ENCODE measurements around the gene EVI5L. TPM values are rescaled to one million over a fixed set of nuclear protein-coding genes. Genes with fewer than 3 reads are reported as not detected.

Gene EVI5L
- total and polyA plus RNA-seq, 2 of the 8 experiments (the other 6 are each of a cell fraction or from before 2014, with no cell fraction given) = 7.2 to 11.0 TPM

DNA sequence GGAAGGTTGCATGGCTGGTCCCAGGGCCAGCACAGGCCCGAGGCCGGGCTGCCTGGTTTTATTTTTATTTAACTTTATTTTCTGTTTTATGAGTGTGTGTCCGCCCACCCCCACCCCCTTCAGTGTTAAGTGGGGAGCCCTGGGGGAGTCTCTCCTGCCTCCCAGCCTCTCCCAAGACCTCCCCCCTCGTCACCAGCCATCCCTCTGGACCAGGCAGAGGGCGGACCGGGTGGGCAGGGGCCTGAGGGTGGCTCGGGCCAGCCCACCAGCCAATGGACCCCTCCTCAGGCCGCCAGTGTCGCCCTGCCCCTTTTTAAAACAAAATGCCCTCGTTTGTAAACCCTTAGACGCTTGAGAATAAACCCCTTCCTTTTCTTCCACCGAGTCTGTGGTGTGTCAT lies 84.1 kb downstream of the EVI5L start (continued):
- TF ChIP-seq, protein P1, sequence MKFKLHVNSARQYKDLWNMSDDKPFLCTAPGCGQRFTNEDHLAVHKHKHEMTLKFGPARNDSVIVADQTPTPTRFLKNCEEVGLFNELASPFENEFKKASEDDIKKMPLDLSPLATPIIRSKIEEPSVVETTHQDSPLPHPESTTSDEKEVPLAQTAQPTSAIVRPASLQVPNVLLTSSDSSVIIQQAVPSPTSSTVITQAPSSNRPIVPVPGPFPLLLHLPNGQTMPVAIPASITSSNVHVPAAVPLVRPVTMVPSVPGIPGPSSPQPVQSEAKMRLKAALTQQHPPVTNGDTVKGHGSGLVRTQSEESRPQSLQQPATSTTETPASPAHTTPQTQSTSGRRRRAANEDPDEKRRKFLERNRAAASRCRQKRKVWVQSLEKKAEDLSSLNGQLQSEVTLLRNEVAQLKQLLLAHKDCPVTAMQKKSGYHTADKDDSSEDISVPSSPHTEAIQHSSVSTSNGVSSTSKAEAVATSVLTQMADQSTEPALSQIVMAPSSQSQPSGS (IDR thresholded peaks at IDR 0.05; ENCODE audit: low read length) = no peak
- no peak for TF ChIP-seq PHF8 (conservative IDR thresholded peaks at IDR 0.05; ENCODE audit: low read depth, low read length)
- TF ChIP-seq GTF2F1 (IDR thresholded peaks at IDR 0.05; ENCODE audit: borderline replicate concordance, low read depth, low read length) = no peak
- TF ChIP-seq, protein P2, sequence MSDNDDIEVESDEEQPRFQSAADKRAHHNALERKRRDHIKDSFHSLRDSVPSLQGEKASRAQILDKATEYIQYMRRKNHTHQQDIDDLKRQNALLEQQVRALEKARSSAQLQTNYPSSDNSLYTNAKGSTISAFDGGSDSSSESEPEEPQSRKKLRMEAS (IDR thresholded peaks at IDR 0.05) = no peak
- TF ChIP-seq CHD1 (IDR thresholded peaks at IDR 0.05; ENCODE audit: low read depth, low read length) = no peak

Other genes with a start within 250 kb of the EVI5L start
- gene CAMSAP3, start 234.4 kb upstream of the EVI5L start, total RNA-seq (2021; fragmentation: NEBNext Ultra II Directional; extraction: Animal tissue kit (Norgen Biotek cat#: 25700)) = 30.4 and 32.5 TPM in 2 replicates
- gene CAMSAP3, start 234.4 kb upstream of the EVI5L start, polyA plus RNA-seq (2011; rRNA removed) = 11.4 and 19.6 TPM in 2 replicates
- 49.4 and 51.4 TPM in 2 replicates for gene XAB2, start 200.7 kb upstream of the EVI5L start, total RNA-seq (2021; fragmentation: NEBNext Ultra II Directional; extraction: Animal tissue kit (Norgen Biotek cat#: 25700))
- gene XAB2, start 200.7 kb upstream of the EVI5L start, polyA plus RNA-seq (2011; rRNA removed) = 48.2 and 74.4 TPM in 2 replicates
- gene PET100, start 200.4 kb upstream of the EVI5L start, total RNA-seq (2021; fragmentation: NEBNext Ultra II Directional; extraction: Animal tissue kit (Norgen Biotek cat#: 25700)) = 105 and 127 TPM in 2 replicates
- gene PET100, start 200.4 kb upstream of the EVI5L start, polyA plus RNA-seq (2011; rRNA removed) = 36.1 and 80.8 TPM in 2 replicates
- gene PCP2, start 196.5 kb upstream of the EVI5L start, total RNA-seq (2021; fragmentation: NEBNext Ultra II Directional; extraction: Animal tissue kit (Norgen Biotek cat#: 25700)) = not detected in 2 replicates
- 0.49 TPM in 1 of 2 replicates, not detected in the other for gene PCP2, start 196.5 kb upstream of the EVI5L start, polyA plus RNA-seq (2011; rRNA removed)
- gene STXBP2, start 193.1 kb upstream of the EVI5L start, total RNA-seq (2021; fragmentation: NEBNext Ultra II Directional; extraction: Animal tissue kit (Norgen Biotek cat#: 25700)) = 51.5 and 52.9 TPM in 2 replicates
- 53.8 and 82.7 TPM in 2 replicates for gene STXBP2, start 193.1 kb upstream of the EVI5L start, polyA plus RNA-seq (2011; rRNA removed)
- not detected in 2 replicates for gene RETN, start 161.2 kb upstream of the EVI5L start, total RNA-seq (2021; fragmentation: NEBNext Ultra II Directional; extraction: Animal tissue kit (Norgen Biotek cat#: 25700))
- gene RETN, start 161.2 kb upstream of the EVI5L start, polyA plus RNA-seq (2011; rRNA removed) = not detected in 2 replicates
- not detected in 2 replicates for gene MCEMP1, start 153.1 kb upstream of the EVI5L start, total RNA-seq (2021; fragmentation: NEBNext Ultra II Directional; extraction: Animal tissue kit (Norgen Biotek cat#: 25700))
- gene MCEMP1, start 153.1 kb upstream of the EVI5L start, polyA plus RNA-seq (2011; rRNA removed) = 0.13 TPM in 1 of 2 replicates, not detected in the other
- gene TRAPPC5, start 149.4 kb upstream of the EVI5L start, total RNA-seq (2021; fragmentation: NEBNext Ultra II Directional; extraction: Animal tissue kit (Norgen Biotek cat#: 25700)) = 99.7 and 109 TPM in 2 replicates
- gene TRAPPC5, start 149.4 kb upstream of the EVI5L start, polyA plus RNA-seq (2011; rRNA removed) = 120 TPM in 2 replicates
- 0.29 TPM in 1 of 2 replicates, not detected in the other for gene FCER2, start 128.1 kb upstream of the EVI5L start, total RNA-seq (2021; fragmentation: NEBNext Ultra II Directional; extraction: Animal tissue kit (Norgen Biotek cat#: 25700))
- gene FCER2, start 128.1 kb upstream of the EVI5L start, polyA plus RNA-seq (2011; rRNA removed) = 0.67 TPM in 2 replicates
- gene CLEC4G, start 98.1 kb upstream of the EVI5L start, total RNA-seq (2021; fragmentation: NEBNext Ultra II Directional; extraction: Animal tissue kit (Norgen Biotek cat#: 25700)) = 0.35 and 1.0 TPM in 2 replicates
- 2.9 and 3.2 TPM in 2 replicates for gene CLEC4G, start 98.1 kb upstream of the EVI5L start, polyA plus RNA-seq (2011; rRNA removed)
- 0.22 TPM in 1 of 2 replicates, not detected in the other for gene CD209, start 82.7 kb upstream of the EVI5L start, total RNA-seq (2021; fragmentation: NEBNext Ultra II Directional; extraction: Animal tissue kit (Norgen Biotek cat#: 25700))
- 0.03 and 0.05 TPM in 2 replicates for gene CD209, start 82.7 kb upstream of the EVI5L start, polyA plus RNA-seq (2011; rRNA removed)
- gene CLEC4M, start 67.0 kb upstream of the EVI5L start, total RNA-seq (2021; fragmentation: NEBNext Ultra II Directional; extraction: Animal tissue kit (Norgen Biotek cat#: 25700)) = not detected in 2 replicates
- not detected in 2 replicates for gene CLEC4M, start 67.0 kb upstream of the EVI5L start, polyA plus RNA-seq (2011; rRNA removed)
- gene PRR36, start 44.2 kb downstream of the EVI5L start, total RNA-seq (2021; fragmentation: NEBNext Ultra II Directional; extraction: Animal tissue kit (Norgen Biotek cat#: 25700)) = 23.9 and 25.3 TPM in 2 replicates
- gene PRR36, start 44.2 kb downstream of the EVI5L start, polyA plus RNA-seq (2011; rRNA removed) = 1.6 and 3.4 TPM in 2 replicates
- gene LRRC8E, start 58.3 kb downstream of the EVI5L start, total RNA-seq (2021; fragmentation: NEBNext Ultra II Directional; extraction: Animal tissue kit (Norgen Biotek cat#: 25700)) = 2.9 and 3.4 TPM in 2 replicates
- 2.7 and 2.8 TPM in 2 replicates for gene LRRC8E, start 58.3 kb downstream of the EVI5L start, polyA plus RNA-seq (2011; rRNA removed)
- 38.3 and 41.5 TPM in 2 replicates for gene MAP2K7, start 73.7 kb downstream of the EVI5L start, total RNA-seq (2021; fragmentation: NEBNext Ultra II Directional; extraction: Animal tissue kit (Norgen Biotek cat#: 25700))
- 8.9 and 16.6 TPM in 2 replicates for gene MAP2K7, start 73.7 kb downstream of the EVI5L start, polyA plus RNA-seq (2011; rRNA removed)
- gene TGFBR3L, start 84.6 kb downstream of the EVI5L start, total RNA-seq (2021; fragmentation: NEBNext Ultra II Directional; extraction: Animal tissue kit (Norgen Biotek cat#: 25700)) = 3.7 and 4.3 TPM in 2 replicates
- 3.1 and 8.9 TPM in 2 replicates for gene TGFBR3L, start 84.6 kb downstream of the EVI5L start, polyA plus RNA-seq (2011; rRNA removed)
- 20.3 and 22.9 TPM in 2 replicates for gene SNAPC2, start 90.1 kb downstream of the EVI5L start, total RNA-seq (2021; fragmentation: NEBNext Ultra II Directional; extraction: Animal tissue kit (Norgen Biotek cat#: 25700))
- gene SNAPC2, start 90.1 kb downstream of the EVI5L start, polyA plus RNA-seq (2011; rRNA removed) = 18.2 and 29.0 TPM in 2 replicates
- gene CTXN1, start 95.9 kb downstream of the EVI5L start, total RNA-seq (2021; fragmentation: NEBNext Ultra II Directional; extraction: Animal tissue kit (Norgen Biotek cat#: 25700)) = 58.0 and 64.5 TPM in 2 replicates
- gene CTXN1, start 95.9 kb downstream of the EVI5L start, polyA plus RNA-seq (2011; rRNA removed) = 16.4 and 39.1 TPM in 2 replicates
- gene TIMM44, start 113.4 kb downstream of the EVI5L start, total RNA-seq (2021; fragmentation: NEBNext Ultra II Directional; extraction: Animal tissue kit (Norgen Biotek cat#: 25700)) = 123 and 131 TPM in 2 replicates
- 150 and 182 TPM in 2 replicates for gene TIMM44, start 113.4 kb downstream of the EVI5L start, polyA plus RNA-seq (2011; rRNA removed)
- 163 and 167 TPM in 2 replicates for gene ELAVL1, start 175.4 kb downstream of the EVI5L start, total RNA-seq (2021; fragmentation: NEBNext Ultra II Directional; extraction: Animal tissue kit (Norgen Biotek cat#: 25700))
- 56.7 and 65.2 TPM in 2 replicates for gene ELAVL1, start 175.4 kb downstream of the EVI5L start, polyA plus RNA-seq (2011; rRNA removed)
- gene CCL25, start 222.5 kb downstream of the EVI5L start, total RNA-seq (2021; fragmentation: NEBNext Ultra II Directional; extraction: Animal tissue kit (Norgen Biotek cat#: 25700)) = not detected in 2 replicates
- 0.46 and 0.59 TPM in 2 replicates for gene CCL25, start 222.5 kb downstream of the EVI5L start, polyA plus RNA-seq (2011; rRNA removed)